K562 (cell line): ENCODE results near the gene NOC4L. TPM values are rescaled to one million over a fixed set of nuclear protein-coding genes. Genes with fewer than 3 reads are reported as not detected.

Experiments used
- ARNT ChIP-seq, 2 experiments: fragments of 450-650 bp; IDR thresholded peaks; 2 replicates each; pipeline ENCODE4 v1.6.1; 2016; ENCODE audit warnings: mild to moderate bottlenecking in 1 of 2
- ATF3 ChIP-seq, 2 experiments: fragments of 450-650 bp in 1 of 2; sonication (generic) in 1 of 2; formaldehyde crosslinking in 1 of 2; IDR thresholded peaks in 1 of 2; conservative IDR thresholded peaks in 1 of 2; 2 replicates each; pipeline versions ENCODE4 v1.6.1 to v1.8.1; 2016 to 2023; ENCODE audit warnings: mild to moderate bottlenecking in 2 of 2, moderate library complexity in 2 of 2, inconsistent platforms in 1 of 2, missing genetic modification reagents in 1 of 2
- CBX3 ChIP-seq, 2 experiments: IDR thresholded peaks; 1 replicate in 1 of 2; 2 replicates in 1 of 2; pipeline ENCODE4 v1.6.1; 2012; ENCODE audit warnings: inconsistent platforms in 2 of 2, low read length in 2 of 2, borderline replicate concordance in 1 of 2, control low read depth in 1 of 2
- CHAMP1 ChIP-seq: fragments of 450-650 bp; IDR thresholded peaks from 2 replicates; pipeline ENCODE4 v1.6.1; 2016; ENCODE audit warnings: mild to moderate bottlenecking
- CTBP1 ChIP-seq: fragments of 450-650 bp; IDR thresholded peaks from 2 replicates; pipeline ENCODE4 v1.6.1; 2016; ENCODE audit warnings: borderline replicate concordance
- DDX20 ChIP-seq: fragments of 450-650 bp; IDR thresholded peaks from 2 replicates; pipeline ENCODE4 v1.6.1; 2016; ENCODE audit warnings: missing genetic modification characterization, low read depth, mild to moderate bottlenecking, missing compliant biosample characterization, moderate library complexity
- DIDO1 ChIP-seq: fragments of 450-650 bp; IDR thresholded peaks from 2 replicates; pipeline ENCODE4 v1.6.1; 2016; ENCODE audit warnings: low read depth, missing biosample characterization, missing genetic modification characterization
- DPF2 ChIP-seq: fragments of 450-650 bp; IDR thresholded peaks from 2 replicates; pipeline ENCODE4 v1.6.1; 2016
- HDAC1 ChIP-seq, 2 experiments: fragments of 450-650 bp; IDR thresholded peaks; 2 replicates each; pipeline ENCODE4 v1.6.1; 2016 to 2017; ENCODE audit warnings: inconsistent platforms in 1 of 2, mild to moderate bottlenecking in 1 of 2, moderate library complexity in 1 of 2
- HLTF ChIP-seq: fragments of 450-650 bp; IDR thresholded peaks from 2 replicates; pipeline ENCODE4 v1.6.1; 2016
- HMG20A ChIP-seq: fragments of 450-650 bp; formaldehyde crosslinking; conservative IDR thresholded peaks from 2 replicates; pipeline ENCODE4 v1.4.0; 2020; ENCODE audit warnings: mild to moderate bottlenecking, mixed read lengths
- KHSRP ChIP-seq: fragments of 450-650 bp; IDR thresholded peaks from 2 replicates; pipeline ENCODE4 v1.6.1; 2017
- MNT ChIP-seq, 2 experiments: fragments of 450-650 bp; conservative IDR thresholded peaks; 2 replicates each; pipeline ENCODE4 v1.6.1; 2017; ENCODE audit warnings: mild to moderate bottlenecking in 2 of 2, moderate library complexity in 2 of 2
- MTA1 ChIP-seq: fragments of 450-650 bp; IDR thresholded peaks from 2 replicates; pipeline ENCODE4 v1.6.1; 2017; ENCODE audit warnings: borderline replicate concordance
- NELFE ChIP-seq: IDR thresholded peaks from 2 replicates; pipeline ENCODE4 v1.6.1; 2011; ENCODE audit warnings: mild to moderate bottlenecking; ENCODE audit not compliant: insufficient read depth, insufficient read length
- RBFOX2 ChIP-seq: fragments of 200-400 bp; formaldehyde crosslinking; IDR thresholded peaks from 2 replicates; pipeline ENCODE4 v1.6.1; 2017; ENCODE audit warnings: low read depth, mild to moderate bottlenecking, low read length, moderate library complexity
- RBM22 ChIP-seq: fragments of 200-400 bp; formaldehyde crosslinking; IDR thresholded peaks from 2 replicates; pipeline ENCODE4 v1.6.1; 2018; ENCODE audit warnings: low read length, low read depth; ENCODE audit not compliant: poor library complexity, severe bottlenecking
- SIN3B ChIP-seq: fragments of 450-650 bp; IDR thresholded peaks from 2 replicates; pipeline ENCODE4 v1.6.1; 2017; ENCODE audit warnings: low read depth, mild to moderate bottlenecking, moderate library complexity
- TRIM28 ChIP-seq: fragments of 450-650 bp; IDR thresholded peaks from 2 replicates; pipeline ENCODE4 v1.6.1; 2017
- ZBED1 ChIP-seq: IDR thresholded peaks from 2 replicates; pipeline ENCODE4 v1.6.1; 2014
- ZC3H8 ChIP-seq: fragments of 450-650 bp; IDR thresholded peaks from 2 replicates; pipeline ENCODE4 v1.6.1; 2017
- ZNF263 ChIP-seq: sonication (generic); formaldehyde crosslinking; IDR thresholded peaks from 2 replicates; pipeline ENCODE4 v1.8.0; 2022; ENCODE audit warnings: mild to moderate bottlenecking, missing genetic modification reagents, borderline replicate concordance
- ZNF354B ChIP-seq: fragments of 250-450 bp; sonication (Bioruptor Pico); IDR thresholded peaks from 2 replicates; pipeline ENCODE4 v1.4.0; 2020
- ZNF384 ChIP-seq: IDR thresholded peaks from 2 replicates; pipeline ENCODE4 v1.6.1; 2012; ENCODE audit warnings: low read depth, low read length, improper control_type of control experiment
- ZNF584 ChIP-seq: fragments of 200-800 bp; sonication (Bioruptor generic); IDR thresholded peaks from 2 replicates; pipeline ENCODE4 v1.6.1; 2016; ENCODE audit warnings: low read depth, mild to moderate bottlenecking, missing genetic modification characterization, missing compliant biosample characterization
- polyA plus RNA-seq, 8 experiments: library from polyadenylated mRNA; depleted of rRNA in 4 of 8; stranded (reverse) in 5 of 8; unstranded in 3 of 8; fragments of >200 nt; fragmentation: Nextera tagmentation in 2 of 8; fragmentation: Illumina TruSeq in 1 of 8; extraction: Ambion mirVana in 2 of 8; extraction: Trizol in 1 of 8; gene quantifications; 2 replicates each; pipeline versions ENCODE4 v1.2.1 to v1.2.3, GENCODE V29; 2011 to 2014; ENCODE audit warnings: inconsistent platforms in 1 of 8, missing spikeins in 1 of 8
- total RNA-seq, 7 experiments: library from RNA; depleted of rRNA in 6 of 7; stranded (reverse); fragments of >200 nt in 6 of 7; fragmentation: Illumina TruSeq in 2 of 7; extraction: Trizol in 2 of 7; gene quantifications; 2 replicates each; pipeline versions ENCODE4 v1.2.1 to v1.2.3, GENCODE V29; 2011 to 2021; ENCODE audit warnings: low replicate concordance in 1 of 7

Gene NOC4L
- total and polyA plus RNA-seq, 9 of the 15 experiments (the other 6 are each of a cell fraction or from before 2014, with no cell fraction given), result 1.3 to 77.0 (median 20.0) TPM

GRCh38 chr12:132144115-132144809 lies at the start of gene NOC4L, which contains the start of gene DDX51 (continued):
- TF ChIP-seq DDX20, result no peak
- peak in 1 of 2 experiments; percentile 69; a peak in 1 of 3 replicates for TF ChIP-seq CBX3 (IDR thresholded peaks at IDR 0.05; ENCODE audit: borderline replicate concordance in 1 of 2, low read length in 2 of 2)
- peak; percentile 91 for TF ChIP-seq DIDO1 (tag)
- peak; percentile 96 to 99 for TF ChIP-seq MNT (conservative IDR thresholded peaks at IDR 0.05)
- no peak for TF ChIP-seq ZC3H8
- TF ChIP-seq CHAMP1, result peak; percentile 39; the same call in 1 of the 2 replicates
- TF ChIP-seq ATF3 (IDR thresholded peaks at IDR 0.05), result peak; percentile 94
- 0 out of 2 replicates have a peak, but pooled peaks have one; percentile 30 for TF ChIP-seq ATF3 (CRISPR knock-in tag; conservative IDR thresholded peaks at IDR 0.05)
- TF ChIP-seq HDAC1 (IDR thresholded peaks at IDR 0.05), result peak; percentile 36 to 98; a peak in 3 of 4 replicates
- TF ChIP-seq NELFE, result no peak
- peak; percentile 94 for TF ChIP-seq RBFOX2
- peak; percentile 39; the same call in 1 of the 2 replicates for TF ChIP-seq ZBED1
- no peak for TF ChIP-seq HMG20A (CRISPR knock-in tag)
- no peak for TF ChIP-seq ZNF354B (CRISPR knock-in tag)
- TF ChIP-seq CTBP1, result peak; percentile 83
- peak; percentile 100 for TF ChIP-seq MTA1
- TF ChIP-seq ARNT (IDR thresholded peaks at IDR 0.05), result no peak
- peak; percentile 65; the same call in 1 of the 2 replicates for TF ChIP-seq HLTF
- no peak for TF ChIP-seq ZNF384
- TF ChIP-seq KHSRP, result peak; percentile 99
- 0 out of 2 replicates have a peak, but pooled peaks have one; percentile 17 for TF ChIP-seq ZNF263 (CRISPR knock-in tag)
- TF ChIP-seq TRIM28, result no peak
- TF ChIP-seq ZNF584 (CRISPR knock-in tag), result no peak
- no peak for TF ChIP-seq DPF2
- peak; percentile 99 for TF ChIP-seq SIN3B
- peak; percentile 67 for TF ChIP-seq RBM22
